Coronary artery (tissue), 2 donors: ENCODE measurements around the gene CHFR.
A peak's percentile ranks its signal among the peaks of the same experiment; 100 is the strongest.
"Not testable (repeated sequence)": the region's sequence is repeated elsewhere in the genome, so short reads cannot be mapped to it uniquely, and the experiment has no call there.

ENCODE experiments used
- DNase-seq: peaks from one replicate; pipeline ENCODE4 v3.0.0-alpha.2; 2017; ENCODE audit warnings: low spot score
- H3K27ac ChIP-seq, 2 donors: fragments of 200-600 bp; sonication (generic); one replicate each; pipeline ENCODE4 v1.5.1; 2016 to 2019
- H3K4me3 ChIP-seq: fragments of 200-600 bp; sonication (generic); 2 replicates; pipeline ENCODE4 v1.5.1; 2016; ENCODE audit warnings: mild to moderate bottlenecking, moderate library complexity
- CTCF ChIP-seq: fragments of 200-600 bp; sonication (generic); IDR thresholded peaks from one replicate; pipeline ENCODE4 v1.5.1; 2019; ENCODE audit warnings: antibody characterized with exemption

The CHFR gene

GRCh38 chr12:132904718-132905328 is 17.4 kb upstream of the CHFR start:
- Histone ChIP-seq H3K27ac (no peak overlapping the region), H3K4me3 (peak overlapping the region; percentile 54)
- peak; percentile 55 for TF ChIP-seq CTCF
- DNase-seq: peak; percentile 77

- TF ChIP-seq CTCF: no peak
- Histone ChIP-seq H3K27ac (no peak overlapping the region), H3K4me3 (no peak overlapping the region)
- no peak for DNase-seq
Observed at GRCh38 chr12:132899033-132899432, 11.6 kb upstream of the CHFR start.

- no peak for DNase-seq
- H3K27ac ChIP-seq: peak overlapping the region in 1 of 2 donors; percentile 90
Observed at GRCh38 chr12:132888852-132889251, 1.4 kb upstream of the CHFR start.

GRCh38 chr12:132886529-132887477 is 602 bp downstream of the CHFR start:
- no peak for TF ChIP-seq CTCF
- H3K4me3 ChIP-seq: peak overlapping the region; percentile 89
- H3K27ac ChIP-seq: peak overlapping the region in 1 of 2 donors; percentile 93
- DNase-seq: no peak

More at GRCh38 chr12:132888852-132889251, 1.4 kb upstream of the CHFR start:
- no peak overlapping the region for H3K4me3 ChIP-seq
- TF ChIP-seq CTCF: no peak

GRCh38 chr12:132881818-132882217 is 5.6 kb downstream of the CHFR start:
- no peak for TF ChIP-seq CTCF
- no peak for DNase-seq

GRCh38 chr12:132874620-132875019 is 12.8 kb downstream of the CHFR start:
- not testable (repeated sequence) for H3K4me3 ChIP-seq, H3K27ac ChIP-seq, DNase-seq

More at GRCh38 chr12:132881818-132882217, 5.6 kb downstream of the CHFR start:
- Histone ChIP-seq H3K4me3 (no peak overlapping the region), H3K27ac (no peak overlapping the region)

GRCh38 chr12:132874175-132874574 is 13.2 kb downstream of the CHFR start:
- H3K27ac ChIP-seq: no peak overlapping the region
- DNase-seq: no peak
- TF ChIP-seq CTCF: no peak
- H3K4me3 ChIP-seq: no peak overlapping the region
